GM18909 (cell line): ENCODE results near the gene MAST2.
"Not testable (repeated sequence)": the region's sequence is repeated elsewhere in the genome, so short reads cannot be mapped to it uniquely, and the experiment has no call there.

Source experiments
- ATAC-seq: cut with Tn5 transposase; IDR thresholded peaks from one replicate; pipeline ENCODE4 v1.9.1; 2021; ENCODE audit warnings: mild to moderate bottlenecking; ENCODE audit not compliant: unreplicated experiment, poor library complexity

Gene MAST2

GRCh38 chr1:46041974-46042373 is 238.6 kb downstream of the MAST2 start:
- ATAC-seq, result no peak

DNA sequence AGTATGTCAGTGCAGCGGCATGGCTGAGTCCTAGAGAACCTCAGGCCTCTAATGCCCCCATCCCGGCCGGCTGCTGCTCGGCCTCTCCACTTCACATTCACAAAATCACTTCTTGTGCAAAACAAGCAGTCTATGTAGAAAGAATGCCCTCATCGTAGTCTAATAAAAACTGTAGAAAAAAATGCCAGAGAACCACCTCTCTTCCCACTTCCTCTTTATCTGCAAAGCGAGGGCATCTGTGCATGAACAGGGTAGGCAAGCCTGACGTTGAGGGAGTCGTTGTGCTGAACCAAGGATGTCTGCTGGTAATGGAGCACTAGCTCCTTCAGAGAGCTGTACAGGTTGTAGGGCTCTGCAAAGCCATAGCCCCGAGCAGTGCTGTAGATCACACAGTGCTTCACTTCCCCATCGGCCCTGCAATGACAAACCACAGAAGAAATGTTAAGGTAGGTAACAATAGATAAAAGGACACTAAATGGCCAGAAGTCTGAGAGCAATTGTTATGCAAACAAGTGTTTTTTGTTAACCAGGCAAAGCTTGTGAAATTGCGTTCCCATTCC is 240.1 kb downstream of the MAST2 start:
- peak; percentile 92 for ATAC-seq

DNA sequence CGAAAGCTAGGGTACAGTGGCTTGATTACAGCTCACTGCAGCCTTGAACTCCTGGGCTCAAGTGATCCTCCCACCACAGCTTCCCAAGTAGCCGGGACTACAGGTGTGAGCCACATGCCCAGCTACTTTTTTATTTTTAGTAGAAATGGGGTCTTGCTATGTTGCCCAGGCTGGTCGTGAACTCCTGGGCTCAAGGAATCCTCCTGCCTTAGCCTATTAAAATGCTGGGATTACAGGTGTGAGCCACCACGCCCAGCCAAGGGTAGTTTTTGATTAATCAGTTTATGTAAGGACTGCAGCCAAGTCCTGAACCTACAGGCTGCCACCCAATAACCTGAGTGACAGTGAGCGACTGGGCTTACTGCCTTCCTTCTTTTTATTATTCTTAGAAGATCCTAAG is 240.7 kb downstream of the MAST2 start:
- no peak for ATAC-seq

GRCh38 chr1:46053734-46054133 is 250.3 kb downstream of the MAST2 start:
- no peak for ATAC-seq

DNA sequence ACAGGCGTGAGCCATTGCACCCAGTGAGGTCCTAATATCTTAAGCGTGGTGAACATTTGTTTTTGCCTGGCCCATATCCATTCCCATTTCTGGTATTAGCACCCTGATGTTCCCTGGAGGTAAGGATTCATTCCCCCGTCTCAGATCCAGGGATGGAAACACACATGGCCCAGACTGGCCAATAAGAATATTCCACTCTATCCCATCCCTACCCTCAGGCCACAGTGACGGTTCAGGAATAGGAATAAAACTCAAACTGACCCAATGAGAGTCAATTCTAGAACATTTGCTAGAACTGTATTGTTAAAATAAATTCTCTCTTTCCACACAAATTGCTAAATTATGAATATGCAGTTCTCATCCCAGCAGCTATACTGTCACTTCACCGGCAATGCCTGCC is 252.9 kb downstream of the MAST2 start:
- ATAC-seq, result no peak

GRCh38 chr1:46057215-46057614 is 253.8 kb downstream of the MAST2 start:
- not testable (repeated sequence) for ATAC-seq

- no peak for ATAC-seq
Measured at GRCh38 chr1:46057781-46058180, 254.4 kb downstream of the MAST2 start.

- ATAC-seq, result no peak
Measured at GRCh38 chr1:46058936-46059335, 255.5 kb downstream of the MAST2 start.

DNA sequence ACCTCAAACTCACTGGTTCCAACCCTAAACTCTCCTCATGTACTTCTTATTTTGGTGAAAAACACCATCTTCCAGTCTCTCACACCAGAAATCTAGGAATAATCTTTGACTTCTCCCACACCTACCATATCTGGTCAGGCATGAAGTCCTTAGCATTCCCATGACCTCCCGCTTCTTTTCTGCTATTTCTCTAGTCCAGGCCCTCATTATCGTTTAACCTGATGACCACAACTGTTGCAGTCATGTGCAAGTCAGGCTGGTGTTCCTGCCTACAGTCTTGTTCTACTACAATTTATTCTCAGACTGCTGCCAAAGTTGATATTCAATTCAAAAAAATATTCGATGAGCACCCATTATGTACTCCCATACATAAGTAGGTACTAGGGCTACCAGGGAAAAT is 257.7 kb downstream of the MAST2 start:
- no peak for ATAC-seq

GRCh38 chr1:46062651-46063319 is 259.4 kb downstream of the MAST2 start:
- peak; percentile 64 for ATAC-seq

GRCh38 chr1:46064708-46065107 is 261.3 kb downstream of the MAST2 start:
- ATAC-seq, result no peak

- no peak for ATAC-seq
Measured at GRCh38 chr1:46065405-46065804, 262.0 kb downstream of the MAST2 start.

DNA sequence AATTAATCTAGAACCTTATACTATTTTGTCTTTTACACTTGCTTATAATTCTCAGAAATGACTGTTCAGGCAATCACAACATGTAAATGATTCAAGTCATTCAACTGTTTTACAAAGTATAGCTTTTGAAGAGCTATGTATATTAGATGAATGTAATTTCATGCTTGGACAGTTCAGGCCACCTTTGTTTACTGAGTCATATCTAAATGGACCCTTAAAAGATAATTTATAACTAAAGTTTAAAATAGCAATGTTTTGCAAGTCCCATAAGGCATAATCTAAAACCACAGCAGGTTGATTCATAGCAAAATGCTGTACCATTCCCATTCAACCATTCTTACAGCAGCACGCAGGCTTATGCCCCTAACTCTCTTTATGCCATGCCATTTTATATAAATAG is 264.2 kb downstream of the MAST2 start:
- ATAC-seq, result no peak

DNA sequence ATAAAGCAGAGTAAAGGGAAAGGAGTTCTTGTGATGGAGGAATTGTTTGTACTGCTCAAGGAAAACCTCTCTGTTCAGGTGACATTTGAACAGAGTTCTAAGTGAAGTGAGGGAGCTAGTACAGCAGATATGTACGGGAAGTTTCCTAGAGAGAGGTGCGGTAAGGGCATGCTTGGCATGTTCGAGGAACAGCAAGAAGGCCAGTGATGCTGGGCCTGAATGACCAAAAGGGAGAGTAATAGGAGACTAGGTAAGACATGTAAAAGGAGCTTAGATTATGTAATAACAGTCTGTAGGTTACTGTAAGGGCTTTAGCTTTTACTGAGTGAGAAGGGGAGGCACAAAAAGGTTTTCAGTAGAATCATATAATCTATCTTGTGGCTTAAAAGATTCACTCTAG is 265.1 kb downstream of the MAST2 start:
- no peak for ATAC-seq

DNA sequence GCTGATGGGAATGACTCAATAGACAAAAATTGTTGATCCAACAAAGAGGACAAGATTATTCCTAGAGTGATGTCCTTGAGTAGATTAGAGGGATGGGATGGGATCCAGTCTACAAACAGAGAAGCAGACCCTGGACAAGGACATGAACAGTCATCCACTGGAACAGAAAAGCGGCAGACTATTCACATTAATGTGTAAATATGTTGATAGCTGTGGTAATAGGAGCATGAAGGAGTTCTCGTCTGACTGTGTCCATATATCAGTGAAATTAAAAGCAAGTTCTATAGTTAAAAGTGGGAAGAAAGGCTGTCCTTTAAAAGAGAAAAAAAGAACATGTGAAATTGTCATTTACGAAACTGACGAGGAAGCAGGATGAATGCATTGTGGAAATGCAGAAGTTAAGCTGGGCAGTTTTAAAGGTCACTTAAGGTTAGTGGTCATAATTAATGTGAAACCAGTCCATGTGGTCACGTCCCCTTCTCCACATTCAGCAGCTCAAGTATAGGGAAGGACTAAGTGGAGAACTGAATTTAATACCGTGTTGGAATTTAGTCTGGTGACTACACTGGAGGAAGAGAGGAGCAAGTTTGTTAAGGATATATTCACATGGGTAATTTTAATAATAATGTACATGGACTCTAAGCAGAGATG is 266.9 kb downstream of the MAST2 start:
- no peak for ATAC-seq

GRCh38 chr1:46072975-46073374 is 269.6 kb downstream of the MAST2 start:
- no peak for ATAC-seq

- ATAC-seq, result no peak
Measured at GRCh38 chr1:46076343-46076742, 272.9 kb downstream of the MAST2 start.

GRCh38 chr1:46077644-46078043 is 274.2 kb downstream of the MAST2 start:
- no peak for ATAC-seq

DNA sequence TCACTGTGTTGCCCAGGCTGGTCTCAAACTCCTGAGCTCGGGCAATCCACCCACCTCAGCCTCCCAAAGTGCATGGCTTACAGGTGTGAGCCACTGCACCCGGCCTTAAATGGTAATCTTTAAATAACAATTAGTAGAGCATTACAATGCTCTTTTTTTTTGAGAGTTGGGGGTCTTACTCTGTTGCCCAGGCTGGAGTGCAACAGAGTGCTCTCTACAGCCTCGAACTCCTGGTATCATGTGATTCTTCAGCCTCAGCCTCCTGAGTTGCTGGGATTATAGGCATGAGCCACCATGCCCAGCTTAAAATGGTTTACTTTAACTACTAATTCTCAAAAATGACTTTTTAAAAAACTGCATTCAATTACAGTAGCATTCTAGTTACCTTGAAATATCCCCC is 276.8 kb downstream of the MAST2 start:
- no peak for ATAC-seq

DNA sequence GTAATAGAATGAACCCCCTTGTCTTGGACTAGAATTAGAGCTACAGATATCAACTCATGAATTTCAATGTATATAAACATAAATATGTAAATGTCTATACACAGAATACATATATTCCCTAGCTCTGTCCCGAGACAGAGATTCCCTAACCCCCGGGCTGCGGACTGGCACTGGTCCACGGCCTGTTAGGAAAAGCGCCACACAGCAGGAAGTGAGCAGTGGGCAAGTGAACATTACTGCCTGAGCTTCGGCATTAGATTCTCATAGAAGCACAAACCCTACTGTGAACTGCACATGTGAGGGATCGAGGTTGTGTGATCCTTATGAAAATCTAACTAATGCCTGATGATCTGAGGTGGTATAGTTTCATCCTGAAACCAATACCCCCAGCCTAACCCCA is 277.8 kb downstream of the MAST2 start:
- no peak for ATAC-seq

- no peak for ATAC-seq
Measured at GRCh38 chr1:46081619-46082018, 278.2 kb downstream of the MAST2 start.

- ATAC-seq, result no peak
Measured at GRCh38 chr1:46083579-46083978, 280.2 kb downstream of the MAST2 start.
